MM.1S (cell line): ENCODE data around the gene XCR1.
"Not testable (repeated sequence)": the region's sequence is repeated elsewhere in the genome, so short reads cannot be mapped to it uniquely, and the experiment has no call there.

Experiments
- DNase-seq: peaks from one replicate; pipeline ENCODE4 v3.0.0-alpha.2; 2015
- H2AFZ ChIP-seq: fragments of 300-600 bp; sonication (generic); 2 replicates; pipeline ENCODE4 v1.6.0; 2016; ENCODE audit warnings: antibody characterized with exemption, low read length
- H3F3A ChIP-seq: fragments of 300-600 bp; sonication (generic); 2 replicates; pipeline ENCODE4 v1.6.1; 2016; ENCODE audit warnings: mild to moderate bottlenecking, antibody characterized with exemption, low read length, moderate library complexity, mixed read lengths; ENCODE audit not compliant: insufficient read depth
- H3K27ac ChIP-seq: fragments of 300-600 bp; sonication (generic); 2 replicates; pipeline ENCODE4 v1.5.1; 2016; ENCODE audit warnings: mild to moderate bottlenecking, low read length
- H3K27me3 ChIP-seq: fragments of 300-600 bp; sonication (generic); replicated peaks from 2 replicates; pipeline ENCODE4 v1.6.0; 2016; ENCODE audit warnings: low read length; ENCODE audit not compliant: insufficient read depth
- H3K36me3 ChIP-seq: fragments of 300-600 bp; sonication (generic); replicated peaks from 2 replicates; pipeline ENCODE4 v1.6.1; 2016; ENCODE audit warnings: mild to moderate bottlenecking, low read length, mixed read lengths; ENCODE audit not compliant: insufficient read depth
- H3K4me1 ChIP-seq: fragments of 300-600 bp; sonication (generic); 2 replicates; pipeline ENCODE4 v1.6.1; 2016; ENCODE audit warnings: low read length, mixed read lengths
- H3K4me2 ChIP-seq: fragments of 300-600 bp; sonication (generic); 2 replicates; pipeline ENCODE4 v1.6.0; 2016; ENCODE audit warnings: low read depth, low read length
- H3K4me3 ChIP-seq: fragments of 300-600 bp; sonication (generic); 2 replicates; pipeline ENCODE4 v1.5.1; 2016; ENCODE audit warnings: low read length, mixed read lengths
- H3K79me2 ChIP-seq: fragments of 300-600 bp; sonication (generic); 2 replicates; pipeline ENCODE4 v1.6.1; 2016; ENCODE audit warnings: mixed run types, low read length, mixed read lengths
- H3K9ac ChIP-seq: fragments of 300-600 bp; sonication (generic); 2 replicates; pipeline ENCODE4 v1.6.1; 2016; ENCODE audit warnings: low read length, mixed read lengths
- H3K9me2 ChIP-seq: fragments of 300-600 bp; sonication (generic); replicated peaks from 2 replicates; pipeline ENCODE4 v1.6.1; 2016; ENCODE audit warnings: mild to moderate bottlenecking, low read length, mixed read lengths; ENCODE audit not compliant: insufficient read depth
- H3K9me3 ChIP-seq: fragments of 300-600 bp; sonication (generic); replicated peaks from 2 replicates; pipeline ENCODE4 v1.6.1; 2016; ENCODE audit warnings: mild to moderate bottlenecking, low read length, mixed read lengths; ENCODE audit not compliant: insufficient read depth
- H4K20me1 ChIP-seq: fragments of 300-600 bp; sonication (generic); 2 replicates; pipeline ENCODE4 v1.6.1; 2016; ENCODE audit warnings: mild to moderate bottlenecking, low read length, moderate library complexity, mixed read lengths; ENCODE audit not compliant: insufficient read depth
- EZH2 ChIP-seq: fragments of 300-600 bp; sonication (generic); optimal IDR thresholded peaks from 2 replicates; pipeline ENCODE3; 2017; ENCODE audit warnings: low read depth, mild to moderate bottlenecking, antibody characterized with exemption, low read length, mixed read lengths
- EZH2phosphoT487 ChIP-seq: fragments of 300-600 bp; sonication (generic); IDR thresholded peaks from 2 replicates; pipeline ENCODE4 v1.6.1; 2018; ENCODE audit warnings: antibody characterized with exemption, low read length
- TF ChIP-seq, protein P1 (sequence below): fragments of 300-600 bp; sonication (generic); IDR thresholded peaks from 2 replicates; pipeline ENCODE4 v1.5.1; 2016; ENCODE audit warnings: antibody characterized with exemption, low read length, mixed read lengths

Gene XCR1

DNA sequence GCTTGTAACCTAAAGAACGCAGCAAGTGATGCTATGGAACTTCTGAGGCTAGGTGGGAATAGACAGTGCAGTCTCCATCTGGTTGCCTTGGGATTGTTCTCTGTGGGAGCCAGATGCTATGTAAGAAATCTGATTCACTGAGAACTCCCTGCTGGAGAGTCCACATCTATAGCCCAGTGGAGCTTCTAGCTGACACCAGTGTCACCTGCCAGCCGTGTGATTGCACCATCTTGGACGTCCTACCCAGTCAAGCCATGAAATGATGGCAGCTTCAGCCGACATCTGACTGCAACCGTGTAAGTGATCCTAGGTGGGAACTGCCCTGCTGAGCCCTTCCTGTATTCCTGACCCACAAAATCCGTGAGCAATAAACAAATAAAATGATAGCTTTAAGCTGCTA is 19.2 kb downstream of the XCR1 start:
- H3K4me1 ChIP-seq, result no peaks in the 10 kb centered on the region
- no peaks in the 10 kb centered on the region for H3K9me3 ChIP-seq
- H3K9me2 ChIP-seq, result no peaks in the 10 kb centered on the region
- H3K9ac ChIP-seq, result no peak overlapping the region
- H3K27me3 ChIP-seq, result no peaks in the 10 kb centered on the region
- H3K4me3 ChIP-seq, result no peak overlapping the region
- H3K36me3 ChIP-seq, result no peaks in the 10 kb centered on the region
- no peaks in the 10 kb centered on the region; the same call in 1 of the 2 replicates for H3F3A ChIP-seq
- TF ChIP-seq EZH2phosphoT487 (no peak), EZH2 (no peak)
- TF ChIP-seq, protein P1, sequence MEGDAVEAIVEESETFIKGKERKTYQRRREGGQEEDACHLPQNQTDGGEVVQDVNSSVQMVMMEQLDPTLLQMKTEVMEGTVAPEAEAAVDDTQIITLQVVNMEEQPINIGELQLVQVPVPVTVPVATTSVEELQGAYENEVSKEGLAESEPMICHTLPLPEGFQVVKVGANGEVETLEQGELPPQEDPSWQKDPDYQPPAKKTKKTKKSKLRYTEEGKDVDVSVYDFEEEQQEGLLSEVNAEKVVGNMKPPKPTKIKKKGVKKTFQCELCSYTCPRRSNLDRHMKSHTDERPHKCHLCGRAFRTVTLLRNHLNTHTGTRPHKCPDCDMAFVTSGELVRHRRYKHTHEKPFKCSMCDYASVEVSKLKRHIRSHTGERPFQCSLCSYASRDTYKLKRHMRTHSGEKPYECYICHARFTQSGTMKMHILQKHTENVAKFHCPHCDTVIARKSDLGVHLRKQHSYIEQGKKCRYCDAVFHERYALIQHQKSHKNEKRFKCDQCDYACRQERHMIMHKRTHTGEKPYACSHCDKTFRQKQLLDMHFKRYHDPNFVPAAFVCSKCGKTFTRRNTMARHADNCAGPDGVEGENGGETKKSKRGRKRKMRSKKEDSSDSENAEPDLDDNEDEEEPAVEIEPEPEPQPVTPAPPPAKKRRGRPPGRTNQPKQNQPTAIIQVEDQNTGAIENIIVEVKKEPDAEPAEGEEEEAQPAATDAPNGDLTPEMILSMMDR, result no peak
- H4K20me1 ChIP-seq, result no peaks in the 10 kb centered on the region
- no peak for DNase-seq
- no peak overlapping the region for H3K4me2 ChIP-seq
- H3K79me2 ChIP-seq, result no peaks in the 10 kb centered on the region
- no peak overlapping the region for H3K27ac ChIP-seq
- no peak overlapping the region for H2AFZ ChIP-seq

DNA sequence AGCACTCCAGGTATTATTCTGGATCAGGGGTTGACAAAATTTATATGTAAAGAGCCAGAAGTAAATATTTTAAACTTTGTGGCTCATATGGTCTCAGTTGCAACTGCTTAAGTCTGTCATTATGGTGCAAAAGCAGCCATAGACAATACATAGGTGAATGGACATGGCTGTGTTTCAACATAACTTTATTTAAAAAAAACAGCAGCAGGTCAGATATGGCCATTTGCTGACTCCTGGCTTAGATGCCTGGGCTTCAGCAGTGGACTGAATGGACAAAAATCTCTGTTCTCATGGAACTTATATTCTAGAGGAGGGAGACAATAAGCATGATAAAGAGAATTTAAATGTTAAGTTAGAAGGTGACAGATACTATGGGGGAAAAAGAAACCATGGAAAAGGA is 20.0 kb downstream of the XCR1 start:
- H3K9me3 ChIP-seq, result no peaks in the 10 kb centered on the region
- no peaks in the 10 kb centered on the region for H3K36me3 ChIP-seq
- no peak overlapping the region for H3K4me3 ChIP-seq
- H3F3A ChIP-seq, result no peaks in the 10 kb centered on the region; the same call in 1 of the 2 replicates
- TF ChIP-seq, protein P1, result no peak
- TF ChIP-seq EZH2phosphoT487 (no peak), EZH2 (no peak)
- H3K27ac ChIP-seq, result no peak overlapping the region
- H3K4me2 ChIP-seq, result no peak overlapping the region
- H4K20me1 ChIP-seq, result no peaks in the 10 kb centered on the region
- H3K4me1 ChIP-seq, result no peaks in the 10 kb centered on the region
- DNase-seq, result no peak
- no peak overlapping the region for H2AFZ ChIP-seq
- H3K79me2 ChIP-seq, result no peaks in the 10 kb centered on the region
- no peaks in the 10 kb centered on the region for H3K27me3 ChIP-seq
- H3K9ac ChIP-seq, result no peak overlapping the region
- H3K9me2 ChIP-seq, result no peaks in the 10 kb centered on the region

DNA sequence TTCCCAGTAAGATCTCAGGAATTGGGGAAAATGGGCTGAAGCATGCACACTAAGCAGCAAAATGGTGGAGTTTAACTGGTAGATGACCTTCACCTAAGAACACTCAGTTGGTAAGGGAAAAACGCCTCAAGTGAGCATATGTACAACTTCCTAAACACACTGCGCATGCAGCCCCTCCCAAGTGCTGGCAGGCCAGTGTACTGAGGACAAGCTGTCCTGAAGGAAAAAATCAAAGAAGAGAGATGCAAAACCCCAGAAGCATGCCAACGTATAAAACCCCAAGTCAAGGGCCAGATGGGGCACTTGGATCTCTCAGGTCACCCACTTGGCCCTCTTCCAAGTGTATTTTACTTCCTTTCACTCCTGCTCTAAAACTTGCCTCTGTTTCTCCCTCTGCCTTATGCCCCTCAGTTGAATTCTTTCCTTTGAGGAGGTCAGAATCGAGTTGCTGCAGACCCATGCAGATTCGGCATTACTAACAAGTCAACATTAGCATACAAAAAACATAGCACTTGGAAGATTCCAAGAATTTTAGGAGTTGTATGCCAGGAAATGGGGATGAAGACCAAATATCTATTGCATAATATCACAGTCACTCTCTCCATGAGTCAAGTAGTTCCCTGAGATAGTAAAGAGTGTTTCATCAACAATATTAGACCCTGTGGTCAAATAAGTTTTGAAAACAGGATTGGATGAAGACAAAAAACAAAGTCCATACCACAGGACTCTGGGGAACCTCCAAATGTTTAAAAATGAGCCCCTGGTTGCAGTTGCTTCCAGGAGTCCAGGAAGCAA is 20.8 kb downstream of the XCR1 start:
- no peak overlapping the region for H2AFZ ChIP-seq
- no peaks in the 10 kb centered on the region for H3K36me3 ChIP-seq
- H3F3A ChIP-seq, result no peaks in the 10 kb centered on the region; the same call in 1 of the 2 replicates
- H3K27ac ChIP-seq, result no peak overlapping the region
- H3K9ac ChIP-seq, result no peak overlapping the region
- no peak overlapping the region for H3K4me2 ChIP-seq
- DNase-seq, result no peak
- no peaks in the 10 kb centered on the region for H3K9me3 ChIP-seq
- no peak overlapping the region for H3K4me3 ChIP-seq
- H4K20me1 ChIP-seq, result no peaks in the 10 kb centered on the region
- H3K9me2 ChIP-seq, result no peaks in the 10 kb centered on the region
- H3K79me2 ChIP-seq, result no peaks in the 10 kb centered on the region
- no peaks in the 10 kb centered on the region for H3K27me3 ChIP-seq
- H3K4me1 ChIP-seq, result no peaks in the 10 kb centered on the region
- TF ChIP-seq EZH2phosphoT487 (no peak), EZH2 (no peak)
- TF ChIP-seq, protein P1, result no peak

DNA sequence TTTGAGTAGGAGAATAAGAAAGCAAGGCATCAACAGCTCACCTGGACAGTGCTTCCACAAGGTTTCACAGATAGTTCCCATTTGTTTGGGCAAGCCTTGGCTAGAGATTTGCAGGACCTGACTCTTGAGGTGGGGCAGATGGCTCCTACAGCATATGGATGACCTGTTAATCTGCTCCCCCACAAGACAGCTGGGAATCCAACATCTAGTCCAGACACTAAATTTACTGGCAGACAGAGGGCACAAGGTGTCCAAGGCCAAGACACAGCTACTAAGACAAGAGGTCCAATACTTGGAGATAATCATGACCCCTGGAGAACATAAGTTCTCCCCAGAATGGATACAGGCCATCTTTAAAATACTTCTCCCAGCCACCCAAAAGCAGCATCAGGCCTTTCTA is 23.6 kb downstream of the XCR1 start:
- H3K9ac ChIP-seq, H3K27me3 ChIP-seq, DNase-seq, H3K4me3 ChIP-seq, H3K4me1 ChIP-seq, H3K9me2 ChIP-seq, H4K20me1 ChIP-seq, H2AFZ ChIP-seq, H3K9me3 ChIP-seq, H3K4me2 ChIP-seq, H3K36me3 ChIP-seq, H3K27ac ChIP-seq, H3K79me2 ChIP-seq, H3F3A ChIP-seq: not testable (repeated sequence)
